Thoracic aorta (tissue), 2 donors: ENCODE measurements around the gene PRTG. TPM values are rescaled to one million over a fixed set of nuclear protein-coding genes. Genes with fewer than 3 reads are reported as not detected.

Experiments
- ATAC-seq: fragments of 150-250 bp; one replicate; pipeline ENCODE4 v1.8.0; 2017; ENCODE audit warnings: low read depth; ENCODE audit not compliant: insufficient number of reproducible peaks, low FRiP score
- DNase-seq: peaks from one replicate; pipeline ENCODE4 v3.0.0-alpha.2; 2020; ENCODE audit warnings: low spot score
- H3K27ac ChIP-seq, 2 donors: fragments of 200-600 bp; sonication (generic); 1 replicate in 1 of 2; 2 replicates in 1 of 2; pipeline ENCODE4 v1.5.1; 2016; ENCODE audit warnings: mild to moderate bottlenecking in 2 of 2, moderate library complexity in 2 of 2
- H3K27me3 ChIP-seq: fragments of 200-600 bp; sonication (generic); replicated peaks from 2 replicates; pipeline ENCODE4 v1.6.0; 2016; ENCODE audit warnings: mild to moderate bottlenecking; ENCODE audit not compliant: insufficient read depth
- H3K36me3 ChIP-seq: fragments of 200-600 bp; sonication (generic); one replicate; pipeline ENCODE4 v1.5.1; 2016
- H3K4me1 ChIP-seq, 2 donors: fragments of 200-600 bp; sonication (generic); 1 replicate in 1 of 2; 2 replicates in 1 of 2; pipeline versions ENCODE4 v1.5.1 to v1.6.0; 2016; ENCODE audit warnings: low read depth in 2 of 2, mild to moderate bottlenecking in 1 of 2; ENCODE audit not compliant: control insufficient read depth in 1 of 2
- H3K4me3 ChIP-seq: fragments of 200-600 bp; sonication (generic); 2 replicates; pipeline ENCODE4 v1.5.1; 2016; ENCODE audit warnings: mild to moderate bottlenecking
- H3K9me3 ChIP-seq: fragments of 200-600 bp; sonication (generic); 2 replicates; pipeline ENCODE4 v1.5.1; 2016
- total RNA-seq, 2 donors: library from RNA; depleted of rRNA; stranded (reverse); fragments of >200 nt; gene quantifications; one replicate each; pipeline versions ENCODE4 v1.1.0 to v1.2.3, GENCODE V29; 2016
- TF ChIP-seq, protein P1 (sequence below): fragments of 200-600 bp; sonication (generic); IDR thresholded peaks from one replicate; pipeline ENCODE4 v1.5.1; 2019; ENCODE audit warnings: antibody characterized with exemption

Gene PRTG
- total RNA-seq, 2 donors from 2014 or later: 0.41 to 3.0 TPM

DNA sequence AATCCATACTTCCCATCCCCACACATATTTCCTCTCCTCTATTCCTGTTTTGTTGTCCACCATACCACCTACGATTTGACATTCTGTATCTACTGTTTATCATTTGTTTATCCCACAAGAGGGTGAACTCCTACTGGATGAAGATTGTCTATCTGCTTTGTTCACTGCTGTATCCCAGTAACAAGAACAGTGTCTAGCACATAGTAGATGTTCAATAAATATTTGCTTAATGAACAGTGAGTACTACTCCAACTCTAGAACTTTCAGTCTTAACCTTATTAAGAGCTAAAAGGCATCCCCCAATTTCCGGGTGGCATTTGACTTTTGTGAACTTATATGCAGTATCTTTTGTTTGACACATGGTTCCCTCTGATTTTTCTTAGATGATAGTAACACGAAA, 156.1 kb downstream of the PRTG start:
- no peaks in the 10 kb centered on the region for H3K36me3 ChIP-seq
- peak overlapping the region; percentile 92 for H3K4me3 ChIP-seq
- H3K27ac ChIP-seq: no peak overlapping the region
- DNase-seq: no peak
- TF ChIP-seq, protein P1, sequence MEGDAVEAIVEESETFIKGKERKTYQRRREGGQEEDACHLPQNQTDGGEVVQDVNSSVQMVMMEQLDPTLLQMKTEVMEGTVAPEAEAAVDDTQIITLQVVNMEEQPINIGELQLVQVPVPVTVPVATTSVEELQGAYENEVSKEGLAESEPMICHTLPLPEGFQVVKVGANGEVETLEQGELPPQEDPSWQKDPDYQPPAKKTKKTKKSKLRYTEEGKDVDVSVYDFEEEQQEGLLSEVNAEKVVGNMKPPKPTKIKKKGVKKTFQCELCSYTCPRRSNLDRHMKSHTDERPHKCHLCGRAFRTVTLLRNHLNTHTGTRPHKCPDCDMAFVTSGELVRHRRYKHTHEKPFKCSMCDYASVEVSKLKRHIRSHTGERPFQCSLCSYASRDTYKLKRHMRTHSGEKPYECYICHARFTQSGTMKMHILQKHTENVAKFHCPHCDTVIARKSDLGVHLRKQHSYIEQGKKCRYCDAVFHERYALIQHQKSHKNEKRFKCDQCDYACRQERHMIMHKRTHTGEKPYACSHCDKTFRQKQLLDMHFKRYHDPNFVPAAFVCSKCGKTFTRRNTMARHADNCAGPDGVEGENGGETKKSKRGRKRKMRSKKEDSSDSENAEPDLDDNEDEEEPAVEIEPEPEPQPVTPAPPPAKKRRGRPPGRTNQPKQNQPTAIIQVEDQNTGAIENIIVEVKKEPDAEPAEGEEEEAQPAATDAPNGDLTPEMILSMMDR: no peak
- ATAC-seq: no peak
- no peaks in the 10 kb centered on the region for H3K9me3 ChIP-seq
- peaks cover 0 to 18% of the 10 kb centered on the region in 2 donors for H3K4me1 ChIP-seq
- no peaks in the 10 kb centered on the region for H3K27me3 ChIP-seq

GRCh38 chr15:55576943-55577342, 166.0 kb downstream of the PRTG start:
- Histone ChIP-seq H3K4me3 (no peak overlapping the region), H3K4me1 (no peaks in the 10 kb centered on the region), H3K9me3 (no peaks in the 10 kb centered on the region), H3K27ac (no peak overlapping the region), H3K36me3 (no peaks in the 10 kb centered on the region), H3K27me3 (no peaks in the 10 kb centered on the region)
- ATAC-seq: no peak
- TF ChIP-seq, protein P1: no peak
- DNase-seq: no peak

DNA sequence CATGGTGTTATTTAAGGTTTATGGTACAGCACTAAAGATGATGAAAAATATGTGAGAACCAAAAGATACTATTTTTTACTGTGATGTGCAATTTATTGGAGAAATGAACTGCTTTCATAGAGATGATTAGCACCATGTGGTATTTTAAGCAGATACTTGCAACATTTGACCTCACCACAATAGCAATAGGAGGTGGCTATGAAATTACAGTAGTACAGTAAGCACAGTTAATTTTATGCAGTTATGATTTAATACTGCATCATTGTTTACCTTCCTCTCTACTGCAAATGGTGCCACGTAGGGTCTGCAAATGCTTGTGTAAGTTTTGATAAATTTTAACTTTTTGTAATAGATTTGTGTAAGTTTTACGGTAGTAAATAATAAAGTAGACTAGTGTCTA, 168.9 kb downstream of the PRTG start:
- no peak for ATAC-seq
- Histone ChIP-seq H3K4me3 (no peak overlapping the region), H3K27ac (no peak overlapping the region), H3K27me3 (no peaks in the 10 kb centered on the region), H3K9me3 (no peaks in the 10 kb centered on the region), H3K36me3 (no peaks in the 10 kb centered on the region), H3K4me1 (no peaks in the 10 kb centered on the region)
- TF ChIP-seq, protein P1: no peak
- DNase-seq: no peak

DNA sequence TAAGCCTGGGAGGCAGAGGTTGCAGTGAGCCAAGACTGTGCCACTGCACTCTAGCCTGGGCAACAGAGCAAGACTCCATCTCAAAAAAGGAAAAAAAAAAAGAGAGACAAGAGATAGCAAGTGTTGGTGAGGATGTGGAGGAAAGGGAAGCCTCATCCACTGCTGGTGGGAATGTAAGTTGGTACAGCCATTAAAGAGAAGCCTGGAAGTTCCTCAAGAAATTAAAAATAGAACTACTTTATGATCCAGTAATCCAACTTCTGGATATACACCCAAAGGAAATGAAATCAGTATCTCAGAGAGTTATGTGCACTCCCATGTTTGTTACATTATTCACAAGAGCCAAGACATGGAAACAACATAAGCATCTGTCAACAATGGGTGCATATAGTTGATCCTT, 169.7 kb downstream of the PRTG start:
- DNase-seq (no peak), ATAC-seq (no peak)
- Histone ChIP-seq H3K27me3 (no peaks in the 10 kb centered on the region), H3K36me3 (no peaks in the 10 kb centered on the region), H3K9me3 (no peaks in the 10 kb centered on the region), H3K27ac (no peak overlapping the region), H3K4me3 (no peak overlapping the region), H3K4me1 (no peaks in the 10 kb centered on the region)
- TF ChIP-seq, protein P1: no peak

- ATAC-seq: no peak
- H3K4me1 ChIP-seq: no peaks in the 10 kb centered on the region
- no peaks in the 10 kb centered on the region for H3K27me3 ChIP-seq
- H3K9me3 ChIP-seq: no peaks in the 10 kb centered on the region
- H3K4me3 ChIP-seq: no peak overlapping the region
- no peak for DNase-seq
- no peaks in the 10 kb centered on the region for H3K36me3 ChIP-seq
- TF ChIP-seq, protein P1: no peak
- H3K27ac ChIP-seq: no peak overlapping the region
Measured at GRCh38 chr15:55564347-55565145, 178.4 kb downstream of the PRTG start.
